Measurements from ENCODE around the gene DYNLT5.

Gene DYNLT5

DNA sequence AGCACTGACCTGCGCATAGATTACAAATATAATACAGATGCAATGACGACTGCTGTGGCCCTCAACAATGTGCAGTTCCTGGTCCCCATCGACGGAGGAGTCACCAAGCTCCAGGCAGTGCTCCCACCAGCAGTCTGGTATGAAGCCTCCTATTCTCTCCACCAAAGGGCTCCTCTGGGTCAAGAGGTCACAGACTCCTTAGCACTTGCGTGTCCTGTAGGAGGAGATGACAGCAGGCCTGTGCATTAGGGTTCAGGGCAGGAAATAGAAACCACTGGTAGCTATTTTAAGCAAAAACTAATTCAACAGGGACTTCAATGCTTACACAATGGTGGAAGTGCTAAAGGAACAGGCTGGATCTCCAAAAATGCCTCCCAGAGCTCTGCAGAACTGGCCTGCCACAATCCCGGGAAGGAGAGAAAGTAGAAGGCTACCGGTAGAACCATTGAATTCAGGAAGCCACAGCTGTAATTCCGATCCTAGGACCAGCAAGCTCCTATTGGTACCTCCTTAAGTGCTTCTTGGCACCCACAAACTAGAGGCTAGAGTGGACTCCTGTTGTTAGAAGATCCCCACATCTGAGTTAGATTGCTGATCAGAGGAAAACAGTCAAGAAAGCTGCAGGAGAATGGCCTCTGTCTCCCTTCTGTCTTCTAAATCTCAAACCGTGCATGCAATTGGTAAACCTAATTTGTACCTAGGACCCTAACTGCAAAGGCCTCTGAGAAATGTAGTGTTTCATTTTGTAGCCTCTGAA lies 12.7 kb upstream of the DYNLT5 start:
- peak; percentile 68 for DNase-seq (ENCODE audit: low read depth)
- TF ChIP-seq, protein P1, sequence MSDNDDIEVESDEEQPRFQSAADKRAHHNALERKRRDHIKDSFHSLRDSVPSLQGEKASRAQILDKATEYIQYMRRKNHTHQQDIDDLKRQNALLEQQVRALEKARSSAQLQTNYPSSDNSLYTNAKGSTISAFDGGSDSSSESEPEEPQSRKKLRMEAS (IDR thresholded peaks at IDR 0.05; ENCODE audit: low read depth, low read length), result no peak
- TF ChIP-seq, protein P2, sequence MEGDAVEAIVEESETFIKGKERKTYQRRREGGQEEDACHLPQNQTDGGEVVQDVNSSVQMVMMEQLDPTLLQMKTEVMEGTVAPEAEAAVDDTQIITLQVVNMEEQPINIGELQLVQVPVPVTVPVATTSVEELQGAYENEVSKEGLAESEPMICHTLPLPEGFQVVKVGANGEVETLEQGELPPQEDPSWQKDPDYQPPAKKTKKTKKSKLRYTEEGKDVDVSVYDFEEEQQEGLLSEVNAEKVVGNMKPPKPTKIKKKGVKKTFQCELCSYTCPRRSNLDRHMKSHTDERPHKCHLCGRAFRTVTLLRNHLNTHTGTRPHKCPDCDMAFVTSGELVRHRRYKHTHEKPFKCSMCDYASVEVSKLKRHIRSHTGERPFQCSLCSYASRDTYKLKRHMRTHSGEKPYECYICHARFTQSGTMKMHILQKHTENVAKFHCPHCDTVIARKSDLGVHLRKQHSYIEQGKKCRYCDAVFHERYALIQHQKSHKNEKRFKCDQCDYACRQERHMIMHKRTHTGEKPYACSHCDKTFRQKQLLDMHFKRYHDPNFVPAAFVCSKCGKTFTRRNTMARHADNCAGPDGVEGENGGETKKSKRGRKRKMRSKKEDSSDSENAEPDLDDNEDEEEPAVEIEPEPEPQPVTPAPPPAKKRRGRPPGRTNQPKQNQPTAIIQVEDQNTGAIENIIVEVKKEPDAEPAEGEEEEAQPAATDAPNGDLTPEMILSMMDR (IDR thresholded peaks at IDR 0.05; ENCODE audit: low read depth, low read length), result no peak
- TF ChIP-seq MYC (IDR thresholded peaks at IDR 0.05; ENCODE audit: low read depth, low read length) (no peak), POLR2A (IDR thresholded peaks at IDR 0.05; ENCODE audit: extremely low read depth, insufficient read length) (no peak)
- no peak overlapping the region for H3K4me3 ChIP-seq (ENCODE audit: low read depth, low read length)

DNA sequence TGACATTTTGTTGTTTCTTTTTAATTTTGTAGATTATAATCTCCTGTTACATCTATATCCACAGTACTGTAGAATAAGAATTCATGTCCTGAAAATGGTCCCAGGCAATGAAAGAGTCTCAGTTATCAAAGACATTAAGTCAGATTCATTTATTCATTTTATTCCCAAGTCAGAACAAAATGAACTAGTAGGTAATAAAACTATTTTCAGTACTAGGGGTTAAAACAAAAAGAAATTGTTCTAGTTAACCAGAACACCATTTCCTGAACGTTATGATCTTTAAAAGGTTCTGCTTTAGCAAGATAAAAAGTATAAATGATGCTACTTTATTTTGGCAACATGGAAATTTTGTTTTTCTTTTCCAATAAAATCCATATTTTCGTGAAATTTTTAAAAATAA lies 6.8 kb upstream of the DYNLT5 start:
- DNase-seq (ENCODE audit: low read depth), result no peak
- H3K4me3 ChIP-seq (ENCODE audit: low read depth, low read length), result no peak overlapping the region
- TF ChIP-seq, protein P1 (IDR thresholded peaks at IDR 0.05; ENCODE audit: low read depth, low read length), result no peak
- TF ChIP-seq MYC (IDR thresholded peaks at IDR 0.05; ENCODE audit: low read depth, low read length), result no peak
- TF ChIP-seq, protein P2 (IDR thresholded peaks at IDR 0.05; ENCODE audit: low read depth, low read length), result no peak
- TF ChIP-seq POLR2A (IDR thresholded peaks at IDR 0.05; ENCODE audit: extremely low read depth, insufficient read length), result no peak

- TF ChIP-seq, protein P2 (IDR thresholded peaks at IDR 0.05; ENCODE audit: low read depth, low read length), result no peak
- TF ChIP-seq MYC (IDR thresholded peaks at IDR 0.05; ENCODE audit: low read depth, low read length) (no peak), POLR2A (IDR thresholded peaks at IDR 0.05; ENCODE audit: extremely low read depth, insufficient read length) (no peak)
- TF ChIP-seq, protein P1 (IDR thresholded peaks at IDR 0.05; ENCODE audit: low read depth, low read length), result no peak
- no peak overlapping the region for H3K4me3 ChIP-seq (ENCODE audit: low read depth, low read length)
- DNase-seq (ENCODE audit: low read depth), result no peak
Observed at GRCh38 chr1:66747501-66747900, 4.8 kb upstream of the DYNLT5 start.

GRCh38 chr1:66750577-66750976 lies 1.7 kb upstream of the DYNLT5 start:
- H3K4me3 ChIP-seq (ENCODE audit: low read depth, low read length), result no peak overlapping the region
- DNase-seq (ENCODE audit: low read depth), result no peak
- TF ChIP-seq MYC (IDR thresholded peaks at IDR 0.05; ENCODE audit: low read depth, low read length), result no peak

- TF ChIP-seq, protein P1 (IDR thresholded peaks at IDR 0.05; ENCODE audit: low read depth, low read length), result no peak
- no peak for TF ChIP-seq MYC (IDR thresholded peaks at IDR 0.05; ENCODE audit: low read depth, low read length)
- TF ChIP-seq, protein P2 (IDR thresholded peaks at IDR 0.05; ENCODE audit: low read depth, low read length), result no peak
- DNase-seq (ENCODE audit: low read depth), result no peak
Observed at GRCh38 chr1:66751160-66751559, 1.1 kb upstream of the DYNLT5 start.

GRCh38 chr1:66752671-66753371 lies 562 bp downstream of the DYNLT5 start:
- no peak overlapping the region for H3K4me3 ChIP-seq (ENCODE audit: low read depth, low read length)
- DNase-seq (ENCODE audit: low read depth), result no peak
- TF ChIP-seq MYC (IDR thresholded peaks at IDR 0.05; ENCODE audit: low read depth, low read length) (no peak), POLR2A (IDR thresholded peaks at IDR 0.05; ENCODE audit: extremely low read depth, insufficient read length) (no peak)
- TF ChIP-seq, protein P1 (IDR thresholded peaks at IDR 0.05; ENCODE audit: low read depth, low read length), result no peak
- TF ChIP-seq, protein P2 (IDR thresholded peaks at IDR 0.05; ENCODE audit: low read depth, low read length), result no peak

More at GRCh38 chr1:66751160-66751559, 1.1 kb upstream of the DYNLT5 start:
- H3K4me3 ChIP-seq (ENCODE audit: low read depth, low read length), result no peak overlapping the region
